ENCODE measurements around the gene ATP13A3. TPM values are rescaled to one million over a fixed set of nuclear protein-coding genes. Genes with fewer than 3 reads are reported as not detected.

The ATP13A3 gene
- total and polyA plus RNA-seq, 10 of the 15 experiments (the other 5 are each of a cell fraction or from before 2014, with no cell fraction given) = 14.0 to 108 (median 69.5) TPM

DNA sequence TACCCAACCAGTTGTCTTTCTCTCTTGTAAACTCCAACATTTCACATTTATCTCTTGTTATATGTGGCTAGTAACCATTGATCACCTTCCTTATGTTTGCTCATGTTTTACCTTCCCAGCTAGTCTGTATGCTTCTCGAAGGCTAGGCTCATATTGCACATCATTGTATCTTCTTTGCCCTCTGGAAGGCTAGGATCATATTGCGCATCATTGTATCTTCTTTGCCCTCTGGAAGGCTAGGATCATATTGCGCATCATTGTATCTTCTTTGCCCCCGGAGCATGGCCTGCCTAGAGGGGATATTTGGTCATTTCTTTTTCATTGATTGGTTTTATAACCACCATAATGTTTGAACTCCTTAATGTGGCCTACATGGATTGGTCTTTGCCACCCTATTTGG, 39.4 kb upstream of the ATP13A3 start (continued):
- TF ChIP-seq, protein P1, sequence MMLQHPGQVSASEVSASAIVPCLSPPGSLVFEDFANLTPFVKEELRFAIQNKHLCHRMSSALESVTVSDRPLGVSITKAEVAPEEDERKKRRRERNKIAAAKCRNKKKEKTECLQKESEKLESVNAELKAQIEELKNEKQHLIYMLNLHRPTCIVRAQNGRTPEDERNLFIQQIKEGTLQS (IDR thresholded peaks at IDR 0.05; ENCODE audit: borderline replicate concordance, extremely low read depth, low read depth, low read length) = no peak
- TF ChIP-seq CHD2 (IDR thresholded peaks at IDR 0.05; ENCODE audit: borderline replicate concordance, low read depth, low read length) (no peak), E4F1 (IDR thresholded peaks at IDR 0.05; ENCODE audit: borderline replicate concordance, partially characterized antibody) (no peak), JUND (IDR thresholded peaks at IDR 0.05; ENCODE audit: low read depth, low read length) (no peak), SKIL (IDR thresholded peaks at IDR 0.05; ENCODE audit: low read depth, poor library complexity, severe bottlenecking) (no peak)

- Histone ChIP-seq H3K9me3 (replicated peaks; ENCODE audit: control insufficient read depth, insufficient read depth, low read length) (peaks cover 13% of the 10 kb centered on the region), H3K4me3 (no peak overlapping the region), H3K4me1 (ENCODE audit: control insufficient read depth, insufficient read depth, low read length) (peaks cover 16% of the 10 kb centered on the region; the same call in 1 of the 2 replicates), H3K79me2 (ENCODE audit: control insufficient read depth, insufficient read depth, low read length) (no peaks in the 10 kb centered on the region), H2AFZ (ENCODE audit: control insufficient read depth, low read depth, low read length) (no peak overlapping the region), H3K36me3 (ENCODE audit: control insufficient read depth in 2 of 2, insufficient read depth in 2 of 2, low read length in 1 of 2) (no peaks in the 10 kb centered on the region), H3K27me3 (replicated peaks in 1 of 2; ENCODE audit: control insufficient read depth in 2 of 2, insufficient read depth in 2 of 2, low read length in 1 of 2) (no peaks in the 10 kb centered on the region), H3K9ac (ENCODE audit: control insufficient read depth, insufficient read depth, low read length) (no peak overlapping the region), H4K20me1 (ENCODE audit: control insufficient read depth, insufficient read depth) (no peaks in the 10 kb centered on the region), H3K4me2 (ENCODE audit: control insufficient read depth, insufficient read depth) (no peak overlapping the region), H3K27ac (ENCODE audit: control insufficient read depth, insufficient read depth) (no peak overlapping the region)
- WGBS (ENCODE audit: insufficient coverage, insufficient replicate concordance, low lambda C conversion rate, missing lambda C conversion rate) = 100% methylated on average over 4 of the region's 4 CpGs
- FAIRE-seq (no peak), DNase-seq (ENCODE audit: low read depth, low spot score) (no peak), ATAC-seq (no peak)
- ChIA-PET SMC1A (ENCODE audit: uncharacterized antibody, unreplicated experiment) (interaction anchor here (0.7 to 1.3 kb wide), 3 partner anchors 10 to 33 kb away, joined by 3 to 4 read pairs (median 3); no protein-coding TSS in a partner anchor), POLR2A (no interaction called here), CTCF (interaction anchor here (1.0 kb wide), 1 partner anchor 179 kb away, joined by 4 read pairs; no protein-coding TSS in a partner anchor), RAD21 (ENCODE audit: unreplicated experiment) (interaction anchor here (1.1 kb wide), 1 partner anchor 37 kb away, joined by 4 read pairs; no protein-coding TSS in a partner anchor)
- intact Hi-C loops (cut with micrococcal nuclease; ENCODE audit: unreplicated experiment) = no loop called here
- no TSS peak for BruUV-seq (replicated peaks)
- in situ Hi-C loops (cut with MboI) = no loop called here
- no peak for TF ChIP-seq MEF2A (IDR thresholded peaks at IDR 0.05; ENCODE audit: insufficient read depth, low read depth, low read length)
- no peak for TF ChIP-seq SMARCA5 (IDR thresholded peaks at IDR 0.05)
- no peak for TF ChIP-seq MYC (IDR thresholded peaks at IDR 0.05; ENCODE audit: insufficient read depth, insufficient read length, insufficient replicate concordance, low read length, severe bottlenecking)
- no peak for TF ChIP-seq NRF1 (conservative IDR thresholded peaks at IDR 0.05; ENCODE audit: low read depth, low read length)
- no peak for TF ChIP-seq YBX1 (IDR thresholded peaks at IDR 0.05)
- TF ChIP-seq NFXL1 (IDR thresholded peaks at IDR 0.05; ENCODE audit: borderline replicate concordance) = no peak
- no peak for TF ChIP-seq SP1 (IDR thresholded peaks at IDR 0.05; ENCODE audit: low read depth, low read length)
- no peak for TF ChIP-seq SREBF2 (IDR thresholded peaks at IDR 0.05; ENCODE audit: low read length)
- TF ChIP-seq SKIL (IDR thresholded peaks at IDR 0.05; ENCODE audit: low read depth, poor library complexity, severe bottlenecking) = no peak
- TF ChIP-seq, protein P2, sequence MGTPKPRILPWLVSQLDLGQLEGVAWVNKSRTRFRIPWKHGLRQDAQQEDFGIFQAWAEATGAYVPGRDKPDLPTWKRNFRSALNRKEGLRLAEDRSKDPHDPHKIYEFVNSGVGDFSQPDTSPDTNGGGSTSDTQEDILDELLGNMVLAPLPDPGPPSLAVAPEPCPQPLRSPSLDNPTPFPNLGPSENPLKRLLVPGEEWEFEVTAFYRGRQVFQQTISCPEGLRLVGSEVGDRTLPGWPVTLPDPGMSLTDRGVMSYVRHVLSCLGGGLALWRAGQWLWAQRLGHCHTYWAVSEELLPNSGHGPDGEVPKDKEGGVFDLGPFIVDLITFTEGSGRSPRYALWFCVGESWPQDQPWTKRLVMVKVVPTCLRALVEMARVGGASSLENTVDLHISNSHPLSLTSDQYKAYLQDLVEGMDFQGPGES (IDR thresholded peaks at IDR 0.05) = no peak
Observed at GRCh38 chr3:194522579-194523046, 35.8 kb upstream of the ATP13A3 start.
